ENCODE results near the gene ANKZF1. TPM values are rescaled to one million over a fixed set of nuclear protein-coding genes. Genes with fewer than 3 reads are reported as not detected.
A peak's percentile ranks its signal among the peaks of the same experiment; 100 is the strongest.

Gene ANKZF1
- total RNA-seq, 1 experiment from 2014 or later, result 36.2 TPM

DNA sequence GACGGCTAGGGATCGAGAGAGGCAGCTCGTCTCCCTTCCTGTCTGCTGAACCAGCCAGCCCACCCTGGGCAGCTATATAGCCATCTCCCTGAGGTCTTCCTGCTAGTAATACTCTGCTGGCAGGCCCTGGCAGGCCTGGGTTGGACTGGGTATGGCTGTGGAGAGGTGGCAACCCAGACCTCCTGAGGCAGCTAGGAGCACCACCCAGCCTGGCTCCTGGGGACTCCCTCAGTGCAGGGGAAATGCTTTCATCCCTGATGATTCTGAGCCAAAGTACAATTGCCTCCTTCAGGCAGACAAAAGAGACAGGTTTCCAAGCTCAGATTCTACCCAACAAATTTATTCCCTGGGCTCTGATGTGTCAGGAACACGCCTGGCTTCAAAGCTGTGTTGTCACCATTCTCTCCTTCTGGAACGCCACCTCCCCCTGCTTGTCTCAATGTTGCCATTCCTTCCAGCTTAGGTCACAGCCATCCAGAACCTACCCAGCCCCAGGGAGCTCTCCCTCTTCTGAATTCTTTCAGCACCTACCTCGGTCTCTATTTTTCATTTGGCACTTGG is 44.8 kb downstream of the ANKZF1 start:
- H3K4me1 ChIP-seq (ENCODE audit: control insufficient read depth, insufficient read depth, low read length), result peaks cover 33% of the 10 kb centered on the region
- in situ Hi-C loops (cut with HindIII; ENCODE audit: low pct_unique_long_range_greater_than_20kb, low sequenced_read_pairs), result no loop called here
- peak overlapping the region; percentile 75 for H3K27ac ChIP-seq (ENCODE audit: low read length)
- H3K36me3 ChIP-seq (ENCODE audit: control insufficient read depth, insufficient read depth, low read length), result no peaks in the 10 kb centered on the region
- no peaks in the 10 kb centered on the region for H3K9me3 ChIP-seq (ENCODE audit: control insufficient read depth, insufficient read depth, low read depth, low read length)
- BruUV-seq (replicated peaks), result no TSS peak
- no peaks in the 10 kb centered on the region for H3K27me3 ChIP-seq (ENCODE audit: control insufficient read depth, insufficient read depth, low read length)
- intact Hi-C loops (cut with micrococcal nuclease; ENCODE audit: unreplicated experiment), result no loop called here
- ATAC-seq, result peak; percentile 52
- TF ChIP-seq, protein P1, sequence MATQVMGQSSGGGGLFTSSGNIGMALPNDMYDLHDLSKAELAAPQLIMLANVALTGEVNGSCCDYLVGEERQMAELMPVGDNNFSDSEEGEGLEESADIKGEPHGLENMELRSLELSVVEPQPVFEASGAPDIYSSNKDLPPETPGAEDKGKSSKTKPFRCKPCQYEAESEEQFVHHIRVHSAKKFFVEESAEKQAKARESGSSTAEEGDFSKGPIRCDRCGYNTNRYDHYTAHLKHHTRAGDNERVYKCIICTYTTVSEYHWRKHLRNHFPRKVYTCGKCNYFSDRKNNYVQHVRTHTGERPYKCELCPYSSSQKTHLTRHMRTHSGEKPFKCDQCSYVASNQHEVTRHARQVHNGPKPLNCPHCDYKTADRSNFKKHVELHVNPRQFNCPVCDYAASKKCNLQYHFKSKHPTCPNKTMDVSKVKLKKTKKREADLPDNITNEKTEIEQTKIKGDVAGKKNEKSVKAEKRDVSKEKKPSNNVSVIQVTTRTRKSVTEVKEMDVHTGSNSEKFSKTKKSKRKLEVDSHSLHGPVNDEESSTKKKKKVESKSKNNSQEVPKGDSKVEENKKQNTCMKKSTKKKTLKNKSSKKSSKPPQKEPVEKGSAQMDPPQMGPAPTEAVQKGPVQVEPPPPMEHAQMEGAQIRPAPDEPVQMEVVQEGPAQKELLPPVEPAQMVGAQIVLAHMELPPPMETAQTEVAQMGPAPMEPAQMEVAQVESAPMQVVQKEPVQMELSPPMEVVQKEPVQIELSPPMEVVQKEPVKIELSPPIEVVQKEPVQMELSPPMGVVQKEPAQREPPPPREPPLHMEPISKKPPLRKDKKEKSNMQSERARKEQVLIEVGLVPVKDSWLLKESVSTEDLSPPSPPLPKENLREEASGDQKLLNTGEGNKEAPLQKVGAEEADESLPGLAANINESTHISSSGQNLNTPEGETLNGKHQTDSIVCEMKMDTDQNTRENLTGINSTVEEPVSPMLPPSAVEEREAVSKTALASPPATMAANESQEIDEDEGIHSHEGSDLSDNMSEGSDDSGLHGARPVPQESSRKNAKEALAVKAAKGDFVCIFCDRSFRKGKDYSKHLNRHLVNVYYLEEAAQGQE (IDR thresholded peaks at IDR 0.05; ENCODE audit: insufficient read depth in 1 of 2, low read depth in 2 of 2, low read length in 1 of 2), result no peak
- TF ChIP-seq TCF7L2 (IDR thresholded peaks at IDR 0.05; ENCODE audit: low read depth, low read length), result 0 out of 2 replicates have a peak, but pooled peaks have one; percentile 24
- ChIA-PET CTCF (interaction anchor here (1.2 kb wide), 1 partner anchor 27 kb away, joined by 5 read pairs; no protein-coding TSS in a partner anchor), POLR2A (interaction anchor here (0.5 kb wide), 2 partner anchors 17 to 22 kb away, joined by 4 to 5 read pairs; partner anchors contain the start of gene TUBA4B)
- peak; percentile 60 for DNase-seq (ENCODE audit: low read depth, low spot score)
- no peak overlapping the region for H3K4me3 ChIP-seq (ENCODE audit: low read depth in 2 of 2, low read length in 2 of 2)

DNA sequence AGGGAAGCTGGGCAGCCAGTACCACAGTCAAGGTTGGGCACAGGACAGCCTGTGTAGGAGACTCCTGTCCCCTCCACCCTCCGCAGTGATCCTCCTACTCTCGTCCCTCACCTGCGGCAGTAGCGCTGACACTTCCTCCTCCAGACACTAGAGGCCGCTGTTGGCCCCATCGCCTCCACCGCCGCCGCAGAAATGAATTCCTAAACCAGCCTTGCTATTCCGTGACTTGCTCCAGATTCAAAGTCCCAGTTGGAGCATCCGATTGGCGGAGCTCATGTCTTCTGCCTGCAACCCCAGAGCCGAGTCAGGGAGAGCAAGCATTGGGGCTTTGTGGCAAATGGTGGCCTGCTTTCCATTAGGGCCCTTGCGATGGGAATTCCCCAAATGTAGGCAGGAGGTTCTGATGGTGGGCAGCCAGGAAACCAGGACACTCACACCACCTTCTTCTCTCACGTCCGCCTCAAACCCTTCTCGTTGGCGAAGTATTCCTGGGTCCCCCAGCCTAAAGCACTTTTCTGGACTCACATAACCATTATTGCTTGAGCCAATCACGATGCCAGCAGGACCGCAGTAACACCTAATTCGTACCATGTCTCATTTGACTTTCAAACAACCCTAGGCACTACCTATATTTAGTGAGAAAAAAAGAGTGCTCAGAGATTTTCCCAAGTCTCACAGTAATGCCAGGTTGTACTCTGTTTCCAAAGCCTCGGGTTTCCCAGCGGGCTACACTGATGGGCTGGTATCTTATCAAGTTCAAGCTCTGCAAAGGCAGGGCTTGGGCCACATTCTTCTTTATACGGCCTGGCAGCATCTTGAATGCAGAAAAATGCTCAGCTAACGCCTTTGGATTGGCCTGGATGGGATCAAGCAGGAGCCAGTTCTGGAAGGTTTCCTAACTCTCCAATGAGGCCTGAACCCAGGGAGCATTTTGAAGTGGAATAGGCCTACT is 48.4 kb downstream of the ANKZF1 start:
- no peak for DNase-seq (ENCODE audit: low read depth, low spot score)
- intact Hi-C loops (cut with micrococcal nuclease; ENCODE audit: unreplicated experiment) (no loop called here), in situ Hi-C loops (cut with HindIII; ENCODE audit: low pct_unique_long_range_greater_than_20kb, low sequenced_read_pairs) (no loop called here)
- TF ChIP-seq POLR2AphosphoS5 (IDR thresholded peaks at IDR 0.05; ENCODE audit: low read depth, low read length) (no peak), SIN3A (IDR thresholded peaks at IDR 0.05; ENCODE audit: borderline replicate concordance, insufficient read depth, low read depth, low read length) (no peak), TCF7L2 (IDR thresholded peaks at IDR 0.05; ENCODE audit: low read depth, low read length) (no peak), CTCF (IDR thresholded peaks at IDR 0.05) (peak; percentile 99)
- TF ChIP-seq, protein P1 (IDR thresholded peaks at IDR 0.05; ENCODE audit: insufficient read depth in 1 of 2, low read depth in 2 of 2, low read length in 1 of 2), result no peak
- H3K9me3 ChIP-seq (ENCODE audit: control insufficient read depth, insufficient read depth, low read depth, low read length), result no peaks in the 10 kb centered on the region
- CTCF ChIA-PET, result interaction anchor here (0.5 to 1.9 kb wide), 6 partner anchors 14 to 650 kb away, joined by 3 to 17 read pairs (median 4); no protein-coding TSS in a partner anchor
- H3K27ac ChIP-seq (ENCODE audit: low read length), result peak overlapping the region; percentile 95
- H3K36me3 ChIP-seq (ENCODE audit: control insufficient read depth, insufficient read depth, low read length), result no peaks in the 10 kb centered on the region; the same call in 1 of the 2 replicates
- POLR2A ChIA-PET, result interaction anchor here (0.6 kb wide), 1 partner anchor 33 kb away, joined by 4 read pairs; no protein-coding TSS in a partner anchor
- ATAC-seq, result peak; percentile 49
- no peaks in the 10 kb centered on the region for H3K27me3 ChIP-seq (ENCODE audit: control insufficient read depth, insufficient read depth, low read length)
- peak overlapping the region in 1 of 2 experiments; percentile 80; a peak in 3 of 4 replicates for H3K4me3 ChIP-seq (ENCODE audit: low read depth in 2 of 2, low read length in 2 of 2)
- H3K4me1 ChIP-seq (ENCODE audit: control insufficient read depth, insufficient read depth, low read length), result peaks cover 39% of the 10 kb centered on the region
- no TSS peak for BruUV-seq (replicated peaks)
